Neural cell (in vitro differentiated cells): ENCODE results near the gene ZNF880.

Source experiments
- CTCF ChIP-seq: fragments of 450-650 bp; IDR thresholded peaks from 2 replicates; pipeline ENCODE4 v1.5.1; 2014; ENCODE audit warnings: antibody characterized with exemption, mild to moderate bottlenecking, moderate library complexity; ENCODE audit not compliant: poor library complexity, severe bottlenecking
- EP300 ChIP-seq: fragments of 450-650 bp; conservative IDR thresholded peaks from 2 replicates; pipeline ENCODE4 v1.6.1; 2014; ENCODE audit warnings: antibody characterized with exemption, mild to moderate bottlenecking, moderate library complexity; ENCODE audit not compliant: poor library complexity, severe bottlenecking
- EZH2 ChIP-seq: fragments of 200-600, 300-800 bp; shearing (Covaris generic), sonication (generic); IDR thresholded peaks from 2 replicates; pipeline ENCODE4 v1.6.1; 2014; ENCODE audit warnings: antibody characterized with exemption, low read length, borderline replicate concordance, mild to moderate bottlenecking; ENCODE audit not compliant: insufficient read depth, poor library complexity, severe bottlenecking
- POLR2AphosphoS5 ChIP-seq: IDR thresholded peaks from 2 replicates; pipeline ENCODE4 v1.6.1; 2012
- REST ChIP-seq: IDR thresholded peaks from 2 replicates; pipeline ENCODE4 v1.6.1; 2012; ENCODE audit warnings: borderline replicate concordance

- no peak for TF ChIP-seq EZH2
- peak; percentile 57 for TF ChIP-seq CTCF
- no peak for TF ChIP-seq EP300
- no peak for TF ChIP-seq POLR2AphosphoS5
- TF ChIP-seq REST: no peak
Measured at GRCh38 chr19:52343548-52343947, 26.2 kb upstream of the ZNF880 start.
